Lung (tissue), 12 donors: ENCODE results near the gene CPS1. TPM values are rescaled to one million over a fixed set of nuclear protein-coding genes. Genes with fewer than 3 reads are reported as not detected.

ENCODE experiments used
- ATAC-seq: fragments of 200-7000 bp; cut with Tn5 transposase; one replicate; pipeline ENCODE4 v1.9.1; 2020; ENCODE audit warnings: moderate number of reproducible peaks; ENCODE audit not compliant: insufficient read depth, low FRiP score
- DNase-seq, 3 donors: peaks; one replicate each; pipeline ENCODE4 v3.0.0-alpha.2; 2013 to 2017
- H3K27ac ChIP-seq, 2 donors: one replicate each; pipeline ENCODE4 v1.5.1; 2013; ENCODE audit warnings: mild to moderate bottlenecking in 2 of 2, moderate library complexity in 2 of 2, control low read depth in 1 of 2, inconsistent platforms in 1 of 2, low read depth in 1 of 2, low read length in 1 of 2
- H3K27me3 ChIP-seq, 3 donors: one replicate each; pipeline ENCODE4 v1.5.1; 2013; ENCODE audit warnings: low read length in 2 of 3; ENCODE audit not compliant: control insufficient read depth in 3 of 3, insufficient read depth in 3 of 3
- H3K36me3 ChIP-seq, 4 donors: one replicate each; pipeline ENCODE4 v1.5.1; 2013; ENCODE audit warnings: low read length in 4 of 4, mild to moderate bottlenecking in 1 of 4, moderate library complexity in 1 of 4; ENCODE audit not compliant: control insufficient read depth in 4 of 4, insufficient read depth in 4 of 4
- H3K4me1 ChIP-seq, 5 donors: one replicate each; pipeline ENCODE4 v1.5.1; 2013; ENCODE audit warnings: low read length in 5 of 5, mild to moderate bottlenecking in 2 of 5, moderate library complexity in 1 of 5; ENCODE audit not compliant: control insufficient read depth in 5 of 5, insufficient read depth in 5 of 5
- H3K4me3 ChIP-seq: one replicate; pipeline ENCODE4 v1.5.1; 2013; ENCODE audit warnings: mild to moderate bottlenecking, control low read depth, moderate library complexity
- H3K9ac ChIP-seq, 2 donors: one replicate each; pipeline ENCODE4 v1.5.1; 2013; ENCODE audit warnings: low read length in 2 of 2, control low read depth in 1 of 2; ENCODE audit not compliant: insufficient read depth in 1 of 2
- H3K9me3 ChIP-seq, 4 donors: one replicate each; pipeline ENCODE4 v1.5.1; 2013; ENCODE audit warnings: low read length in 3 of 4, mild to moderate bottlenecking in 1 of 4, moderate library complexity in 1 of 4; ENCODE audit not compliant: control insufficient read depth in 4 of 4, insufficient read depth in 3 of 4
- WGBS, 2 donors: extraction: QIAGEN DNeasy Blood & Tissue Kit; methylation state at CpG; one replicate each; pipeline ENCODE4 v1.1.7; 2013; 5-methylcytosine and 5-hydroxymethylcytosine counted together
- polyA plus RNA-seq, 2 donors: library from polyadenylated mRNA; stranded (reverse); fragments of 200-250 nt; gene quantifications; one replicate each; pipeline ENCODE4 v1.2.1, GENCODE V29; 2013
- total RNA-seq, 2 donors: library from RNA; depleted of rRNA in 1 of 2; stranded (reverse); fragments of >200 nt in 1 of 2; gene quantifications; one replicate each; pipeline ENCODE4 v1.2.1, GENCODE V29; 2014 to 2021
- TF ChIP-seq, protein P1 (sequence below): IDR thresholded peaks from 2 replicates; pipeline ENCODE4 v1.5.1; 2012; ENCODE audit warnings: mild to moderate bottlenecking; ENCODE audit errors: control extremely low read depth, extremely low read depth
- donor health status: control.
- donor health status: control.
- donor health status: Bipolar disorder and iron deficiency.
- donor health status: healthy.
- donor health status: DM: yes; HTN: yes; CAD: no.

Gene CPS1
- total and polyA plus RNA-seq, 4 donors = 0.35 to 5.0 (median 1.9) TPM

DNA sequence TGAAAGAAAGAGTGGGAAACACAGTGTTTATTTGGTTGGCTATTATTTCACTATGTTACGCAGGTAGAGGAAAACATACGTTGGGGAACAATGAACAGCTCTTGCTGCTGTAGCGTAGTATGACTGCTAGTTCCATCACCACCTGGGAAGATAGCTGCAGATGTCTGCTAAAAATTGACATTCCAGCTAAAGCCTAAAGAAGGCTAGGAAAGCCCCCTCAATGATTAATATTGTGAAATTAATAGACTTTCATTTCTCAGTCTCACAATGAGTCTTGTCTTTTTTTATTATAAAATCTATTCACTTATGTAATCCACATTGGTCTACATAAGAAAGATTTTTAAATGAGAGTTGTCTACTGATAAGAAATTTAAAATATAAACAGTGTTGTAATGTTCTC, 165.7 kb downstream of the CPS1 start:
- Histone ChIP-seq H3K27me3 (peaks cover 0 to 2% (median 0%) of the 10 kb centered on the region in 3 donors), H3K4me3 (no peak overlapping the region), H3K36me3 (no peaks in the 10 kb centered on the region), H3K9me3 (no peaks in the 10 kb centered on the region), H3K27ac (no peak overlapping the region), H3K4me1 (no peaks in the 10 kb centered on the region), H3K9ac (no peak overlapping the region)
- ATAC-seq = no peak
- WGBS, 2 donors = 90 to 91% methylated on average over 3 of the region's 3 CpGs
- DNase-seq = no peak
- TF ChIP-seq, protein P1, sequence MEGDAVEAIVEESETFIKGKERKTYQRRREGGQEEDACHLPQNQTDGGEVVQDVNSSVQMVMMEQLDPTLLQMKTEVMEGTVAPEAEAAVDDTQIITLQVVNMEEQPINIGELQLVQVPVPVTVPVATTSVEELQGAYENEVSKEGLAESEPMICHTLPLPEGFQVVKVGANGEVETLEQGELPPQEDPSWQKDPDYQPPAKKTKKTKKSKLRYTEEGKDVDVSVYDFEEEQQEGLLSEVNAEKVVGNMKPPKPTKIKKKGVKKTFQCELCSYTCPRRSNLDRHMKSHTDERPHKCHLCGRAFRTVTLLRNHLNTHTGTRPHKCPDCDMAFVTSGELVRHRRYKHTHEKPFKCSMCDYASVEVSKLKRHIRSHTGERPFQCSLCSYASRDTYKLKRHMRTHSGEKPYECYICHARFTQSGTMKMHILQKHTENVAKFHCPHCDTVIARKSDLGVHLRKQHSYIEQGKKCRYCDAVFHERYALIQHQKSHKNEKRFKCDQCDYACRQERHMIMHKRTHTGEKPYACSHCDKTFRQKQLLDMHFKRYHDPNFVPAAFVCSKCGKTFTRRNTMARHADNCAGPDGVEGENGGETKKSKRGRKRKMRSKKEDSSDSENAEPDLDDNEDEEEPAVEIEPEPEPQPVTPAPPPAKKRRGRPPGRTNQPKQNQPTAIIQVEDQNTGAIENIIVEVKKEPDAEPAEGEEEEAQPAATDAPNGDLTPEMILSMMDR = no peak

GRCh38 chr2:210727549-210727948, 171.2 kb downstream of the CPS1 start:
- Histone ChIP-seq H3K27me3 (no peaks in the 10 kb centered on the region), H3K36me3 (no peaks in the 10 kb centered on the region), H3K27ac (no peak overlapping the region), H3K4me1 (no peaks in the 10 kb centered on the region), H3K9ac (no peak overlapping the region), H3K9me3 (no peaks in the 10 kb centered on the region), H3K4me3 (no peak overlapping the region)
- ATAC-seq = no peak
- TF ChIP-seq, protein P1 = no peak
- no peak for DNase-seq

Other genes with a start within 250 kb of the CPS1 start
- not detected for gene MYL1, start 241.4 kb upstream of the CPS1 start, total RNA-seq
- gene MYL1, start 241.4 kb upstream of the CPS1 start, polyA plus RNA-seq = under 1 TPM in 1 of 2 donors, not detected in 1; 0.21 TPM
- 10 to 100 TPM; 27.8 to 53.9 TPM for gene LANCL1, start 79.8 kb upstream of the CPS1 start, total RNA-seq
- gene LANCL1, start 79.8 kb upstream of the CPS1 start, polyA plus RNA-seq = 10 to 100 TPM in 1 of 2 donors, 1 to 10 TPM in 1; 6.8 to 11.2 TPM